ENCODE measurements around the gene SLCO3A1. TPM values are rescaled to one million over a fixed set of nuclear protein-coding genes. Genes with fewer than 3 reads are reported as not detected.

Gene SLCO3A1
- total and polyA plus RNA-seq, 2 experiments from 2014 or later: 1.9 to 6.9 TPM

DNA sequence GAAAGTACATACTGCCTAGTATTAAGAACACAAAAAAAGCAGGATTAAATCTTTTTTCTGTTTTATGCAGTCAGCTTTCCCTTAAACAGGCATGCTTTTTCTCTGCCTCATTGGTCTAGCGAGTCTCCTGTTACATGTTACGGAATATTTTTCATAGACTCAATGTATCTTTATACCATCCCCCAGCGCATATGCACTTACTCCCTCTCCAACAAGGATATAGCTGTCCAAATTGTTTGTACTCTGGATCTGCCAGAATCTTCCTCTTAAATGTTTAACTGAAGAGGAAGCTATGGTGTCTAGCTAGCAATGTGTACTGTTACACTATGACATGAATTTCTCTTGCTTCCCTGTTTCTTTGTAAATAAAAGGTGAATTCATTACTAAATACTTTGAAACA is 9.2 kb upstream of the SLCO3A1 start:
- H2AFZ ChIP-seq: no peak overlapping the region
- peaks cover 24% of the 10 kb centered on the region for H3K27me3 ChIP-seq (replicated peaks; ENCODE audit: insufficient read depth)
- TF ChIP-seq EZH2phosphoT487 (IDR thresholded peaks at IDR 0.05; ENCODE audit: insufficient read depth, low read depth) (no peak), EZH2 (IDR thresholded peaks at IDR 0.05; ENCODE audit: insufficient read depth, poor library complexity, severe bottlenecking) (no peak)
- in situ Hi-C loops (cut with MboI): loop anchor here (10.0 kb wide), 1 partner anchor 240 kb away; no protein-coding TSS in a partner anchor
- H4K20me1 ChIP-seq (ENCODE audit: insufficient read depth): no peaks in the 10 kb centered on the region
- H3K4me3 ChIP-seq: no peak overlapping the region
- H3K36me3 ChIP-seq (ENCODE audit: low read depth): no peaks in the 10 kb centered on the region
- no peak for DNase-seq
- H3K4me2 ChIP-seq (ENCODE audit: unreplicated experiment): no peak overlapping the region
- H3F3A ChIP-seq (ENCODE audit: insufficient read depth): no peaks in the 10 kb centered on the region
- 84 to 90% methylated on average over 3 of the region's 3 CpGs for WGBS, 2 experiments (ENCODE audit: low coverage in 1 of 2, low lambda C conversion rate in 2 of 2, missing lambda C conversion rate in 2 of 2)
- no peaks in the 10 kb centered on the region for H3K4me1 ChIP-seq (ENCODE audit: insufficient read depth)
- H3K9ac ChIP-seq: no peak overlapping the region
- no peaks in the 10 kb centered on the region for H3K9me2 ChIP-seq (ENCODE audit: insufficient read depth)
- H3K79me2 ChIP-seq (ENCODE audit: insufficient read depth): no peaks in the 10 kb centered on the region
- no peak overlapping the region for H3K27ac ChIP-seq
- H3K9me3 ChIP-seq (ENCODE audit: low read depth): no peaks in the 10 kb centered on the region

DNA sequence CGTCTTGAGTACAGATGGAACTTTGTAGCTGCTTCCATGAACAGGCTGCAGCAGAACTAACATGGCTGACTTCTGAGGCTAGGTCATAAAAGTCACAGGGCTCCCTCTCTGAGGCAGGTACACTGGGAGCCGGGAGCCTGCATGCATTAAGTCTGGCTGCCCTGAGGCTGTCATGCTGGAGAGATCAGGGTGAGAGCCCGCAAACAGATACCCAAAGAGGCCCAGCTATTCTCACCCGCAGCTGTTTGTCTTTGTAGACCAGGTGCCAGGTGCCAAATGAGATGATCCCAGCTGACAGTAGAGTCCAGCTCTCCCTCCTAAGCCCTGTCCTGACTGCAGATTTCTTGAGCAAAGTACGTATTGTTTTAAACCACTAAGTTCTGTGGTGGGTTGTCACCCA is 8.6 kb upstream of the SLCO3A1 start:
- 57 to 61% methylated on average over 5 of the region's 5 CpGs for WGBS, 2 experiments (ENCODE audit: low coverage in 1 of 2, low lambda C conversion rate in 2 of 2, missing lambda C conversion rate in 2 of 2)

GRCh38 chr15:91845720-91846119 is 7.8 kb upstream of the SLCO3A1 start:
- no peaks in the 10 kb centered on the region for H3K36me3 ChIP-seq (ENCODE audit: low read depth)
- no peak overlapping the region for H3K9ac ChIP-seq
- H3K27me3 ChIP-seq (replicated peaks; ENCODE audit: insufficient read depth): peaks cover 24% of the 10 kb centered on the region
- H3K4me2 ChIP-seq (ENCODE audit: unreplicated experiment): no peak overlapping the region
- whole genome bisulfite sequencing, 2 experiments (ENCODE audit: low coverage in 1 of 2, low lambda C conversion rate in 2 of 2, missing lambda C conversion rate in 2 of 2): 36 to 43% methylated on average over 6 of the region's 6 CpGs
- H2AFZ ChIP-seq: no peak overlapping the region
- H3K4me3 ChIP-seq: no peak overlapping the region
- DNase-seq: no peak
- H3K9me2 ChIP-seq (ENCODE audit: insufficient read depth): no peaks in the 10 kb centered on the region
- no peaks in the 10 kb centered on the region for H3F3A ChIP-seq (ENCODE audit: insufficient read depth)
- no peak for TF ChIP-seq EZH2 (IDR thresholded peaks at IDR 0.05; ENCODE audit: insufficient read depth, poor library complexity, severe bottlenecking)
- no peak for TF ChIP-seq EZH2phosphoT487 (IDR thresholded peaks at IDR 0.05; ENCODE audit: insufficient read depth, low read depth)
- no peaks in the 10 kb centered on the region for H3K79me2 ChIP-seq (ENCODE audit: insufficient read depth)
- no peaks in the 10 kb centered on the region for H3K4me1 ChIP-seq (ENCODE audit: insufficient read depth)
- no peak overlapping the region for H3K27ac ChIP-seq
- H3K9me3 ChIP-seq (ENCODE audit: low read depth): no peaks in the 10 kb centered on the region
- in situ Hi-C loops (cut with MboI): loop anchor here (10.0 kb wide), 1 partner anchor 239 kb away; no protein-coding TSS in a partner anchor
- H4K20me1 ChIP-seq (ENCODE audit: insufficient read depth): no peaks in the 10 kb centered on the region

More for the DNA sequence above, 8.6 kb upstream of the SLCO3A1 start:
- no peak for DNase-seq
- no peak for TF ChIP-seq EZH2 (IDR thresholded peaks at IDR 0.05; ENCODE audit: insufficient read depth, poor library complexity, severe bottlenecking)
- no peak for TF ChIP-seq EZH2phosphoT487 (IDR thresholded peaks at IDR 0.05; ENCODE audit: insufficient read depth, low read depth)
- H3K4me1 ChIP-seq (ENCODE audit: insufficient read depth): no peaks in the 10 kb centered on the region
- H3K9me3 ChIP-seq (ENCODE audit: low read depth): no peaks in the 10 kb centered on the region
- no peak overlapping the region for H3K27ac ChIP-seq
- H3K79me2 ChIP-seq (ENCODE audit: insufficient read depth): no peaks in the 10 kb centered on the region
- H3F3A ChIP-seq (ENCODE audit: insufficient read depth): no peaks in the 10 kb centered on the region
- no peaks in the 10 kb centered on the region for H3K9me2 ChIP-seq (ENCODE audit: insufficient read depth)
- no peak overlapping the region for H3K9ac ChIP-seq
- no peak overlapping the region for H3K4me3 ChIP-seq
- H3K4me2 ChIP-seq (ENCODE audit: unreplicated experiment): no peak overlapping the region
- peaks cover 24% of the 10 kb centered on the region for H3K27me3 ChIP-seq (replicated peaks; ENCODE audit: insufficient read depth)
- H4K20me1 ChIP-seq (ENCODE audit: insufficient read depth): no peaks in the 10 kb centered on the region
- no peaks in the 10 kb centered on the region for H3K36me3 ChIP-seq (ENCODE audit: low read depth)
- no peak overlapping the region for H2AFZ ChIP-seq
- in situ Hi-C loops (cut with MboI): loop anchor here (10.0 kb wide), 1 partner anchor 240 kb away; no protein-coding TSS in a partner anchor

DNA sequence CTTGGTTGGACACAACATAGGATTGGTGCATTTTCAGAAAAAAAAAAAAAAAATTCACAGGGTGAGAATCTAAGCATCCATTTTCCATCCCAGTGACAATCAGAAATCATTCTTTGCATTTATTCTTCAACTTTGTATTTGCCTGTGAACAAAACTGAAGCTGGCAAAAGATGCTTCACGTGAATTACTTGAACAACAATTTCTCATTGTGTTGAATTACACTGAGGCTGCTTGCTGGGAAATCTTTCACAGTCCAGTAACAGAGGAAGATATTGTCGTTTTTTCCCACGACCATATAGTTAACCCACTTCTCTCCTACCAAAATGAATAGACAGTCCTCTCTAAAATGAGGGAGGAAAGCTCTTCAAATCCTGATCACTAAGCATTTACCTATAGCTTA is 4.3 kb upstream of the SLCO3A1 start:
- H3K4me2 ChIP-seq (ENCODE audit: unreplicated experiment): no peak overlapping the region
- H3K27me3 ChIP-seq (replicated peaks; ENCODE audit: insufficient read depth): peaks cover 11% of the 10 kb centered on the region
- peaks cover 5% of the 10 kb centered on the region; the same call in 1 of the 2 replicates for H3K4me1 ChIP-seq (ENCODE audit: insufficient read depth)
- in situ Hi-C loops (cut with MboI): loop anchor here (10.0 kb wide), 1 partner anchor 236 kb away; no protein-coding TSS in a partner anchor
- no peaks in the 10 kb centered on the region for H3K9me2 ChIP-seq (ENCODE audit: insufficient read depth)
- WGBS, 2 experiments (ENCODE audit: low coverage in 1 of 2, low lambda C conversion rate in 2 of 2, missing lambda C conversion rate in 2 of 2): 18 to 21% methylated on average over 3 of the region's 3 CpGs
- H3K27ac ChIP-seq: no peak overlapping the region
- TF ChIP-seq EZH2phosphoT487 (IDR thresholded peaks at IDR 0.05; ENCODE audit: insufficient read depth, low read depth): no peak
- no peak for TF ChIP-seq EZH2 (IDR thresholded peaks at IDR 0.05; ENCODE audit: insufficient read depth, poor library complexity, severe bottlenecking)
- no peak overlapping the region for H3K9ac ChIP-seq
- no peak overlapping the region for H2AFZ ChIP-seq
- DNase-seq: no peak
- H3F3A ChIP-seq (ENCODE audit: insufficient read depth): peaks cover 10% of the 10 kb centered on the region; the same call in 1 of the 2 replicates
- H3K9me3 ChIP-seq (ENCODE audit: low read depth): no peaks in the 10 kb centered on the region
- no peaks in the 10 kb centered on the region for H3K79me2 ChIP-seq (ENCODE audit: insufficient read depth)
- H3K4me3 ChIP-seq: no peak overlapping the region
- no peaks in the 10 kb centered on the region for H3K36me3 ChIP-seq (ENCODE audit: low read depth)
- no peaks in the 10 kb centered on the region for H4K20me1 ChIP-seq (ENCODE audit: insufficient read depth)

All from GM23248 (cell line).